SIG-M5 treated with dmso at 0.1 percent for 504 hours (cell line): Measurements from ENCODE around the gene NME3.

Experiments
- DNase-seq: peaks from one replicate; lab custom pipeline; 2025; ENCODE audit not compliant: unreplicated experiment; lab: John Stamatoyannopoulos, UW

Gene NME3

GRCh38 chr16:1729445-1729844, 41.9 kb downstream of the NME3 start:
- DNase-seq = no peak

- DNase-seq = no peak
Observed at GRCh38 chr16:1729026-1729425, 42.3 kb downstream of the NME3 start.

- DNase-seq = no peak
Observed at GRCh38 chr16:1727651-1728624, 43.4 kb downstream of the NME3 start.

- DNase-seq = no peak
Observed at GRCh38 chr16:1726661-1727502, 44.5 kb downstream of the NME3 start.

- DNase-seq = no peak
Observed at GRCh38 chr16:1724491-1724890, 46.9 kb downstream of the NME3 start.

- peak; percentile 2 for DNase-seq
Observed at GRCh38 chr16:1723450-1724147, 47.7 kb downstream of the NME3 start.

GRCh38 chr16:1721372-1721771, 50.0 kb downstream of the NME3 start:
- DNase-seq = no peak
